Urinary bladder (tissue), 4 donors: Measurements from ENCODE around the gene ZNF516. TPM values are rescaled to one million over a fixed set of nuclear protein-coding genes. Genes with fewer than 3 reads are reported as not detected.

ENCODE experiments used
- DNase-seq: peaks from one replicate; pipeline ENCODE4 v3.0.0-alpha.2; 2015; ENCODE audit errors: extremely low spot score
- H3K27ac ChIP-seq: one replicate; pipeline ENCODE4 v1.5.1; 2013; ENCODE audit warnings: low read depth, mild to moderate bottlenecking, moderate library complexity
- H3K36me3 ChIP-seq: one replicate; pipeline ENCODE4 v1.6.1; 2013; ENCODE audit warnings: mild to moderate bottlenecking, moderate library complexity; ENCODE audit not compliant: insufficient read depth
- H3K4me1 ChIP-seq: one replicate; pipeline ENCODE4 v1.6.1; 2013; ENCODE audit warnings: mild to moderate bottlenecking, moderate library complexity; ENCODE audit not compliant: insufficient read depth
- H3K4me3 ChIP-seq: one replicate; pipeline ENCODE4 v1.5.1; 2013; ENCODE audit warnings: low read depth, low read length
- WGBS: extraction: QIAGEN DNeasy Blood & Tissue Kit; methylation state at CpG from one replicate; pipeline ENCODE4 v1.1.7; 2013; 5-methylcytosine and 5-hydroxymethylcytosine counted together
- polyA plus RNA-seq: library from polyadenylated mRNA; stranded (reverse); fragments of 200-250 nt; gene quantifications from one replicate; pipeline ENCODE4 v1.2.3, GENCODE V29; 2013
- total RNA-seq: library from RNA; depleted of rRNA; stranded (reverse); fragments of >200 nt; gene quantifications from one replicate; pipeline ENCODE4 v1.2.3, GENCODE V29; 2014
- donor health status: healthy with polysubstance abuse.
- donor health status: healthy.

Gene ZNF516
- total and polyA plus RNA-seq, 2 donors, result 16.1 to 30.5 TPM

GRCh38 chr18:76408480-76409067 is 86.5 kb downstream of the ZNF516 start:
- WGBS, result 73% methylated on average over 15 of the region's 15 CpGs
- H3K36me3 ChIP-seq, result no peaks in the 10 kb centered on the region
- no peak for DNase-seq
- no peak overlapping the region for H3K27ac ChIP-seq
- H3K4me1 ChIP-seq, result no peaks in the 10 kb centered on the region
- H3K4me3 ChIP-seq, result no peak overlapping the region

GRCh38 chr18:76407681-76408080 is 87.4 kb downstream of the ZNF516 start:
- H3K27ac ChIP-seq, result no peak overlapping the region
- no peak for DNase-seq
- no peaks in the 10 kb centered on the region for H3K36me3 ChIP-seq
- WGBS, result 82% methylated on average over 11 of the region's 11 CpGs
- no peaks in the 10 kb centered on the region for H3K4me1 ChIP-seq
- no peak overlapping the region for H3K4me3 ChIP-seq

DNA sequence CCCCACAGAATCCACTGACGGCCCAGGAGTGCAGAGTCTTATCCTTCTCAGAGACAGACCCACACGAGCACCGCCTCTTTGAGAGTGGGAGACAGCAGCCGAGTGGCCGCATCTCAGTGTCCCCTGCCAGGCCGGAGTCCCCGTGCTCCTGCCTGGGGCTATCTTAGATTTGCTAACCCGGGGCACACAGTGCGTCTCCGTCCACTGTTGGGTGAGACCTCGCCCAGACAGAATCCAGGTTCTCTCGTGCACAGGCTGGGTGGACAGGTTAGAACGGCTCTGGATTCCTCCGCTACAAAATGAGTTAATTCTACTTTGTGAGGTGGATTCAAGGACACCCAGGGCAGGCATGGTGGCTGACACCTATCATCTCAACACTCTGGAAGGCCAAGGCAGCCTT is 88.3 kb downstream of the ZNF516 start:
- WGBS, result 94% methylated on average over 14 of the region's 14 CpGs
- Histone ChIP-seq H3K4me3 (no peak overlapping the region), H3K27ac (no peak overlapping the region), H3K4me1 (no peaks in the 10 kb centered on the region), H3K36me3 (no peaks in the 10 kb centered on the region)
- no peak for DNase-seq

DNA sequence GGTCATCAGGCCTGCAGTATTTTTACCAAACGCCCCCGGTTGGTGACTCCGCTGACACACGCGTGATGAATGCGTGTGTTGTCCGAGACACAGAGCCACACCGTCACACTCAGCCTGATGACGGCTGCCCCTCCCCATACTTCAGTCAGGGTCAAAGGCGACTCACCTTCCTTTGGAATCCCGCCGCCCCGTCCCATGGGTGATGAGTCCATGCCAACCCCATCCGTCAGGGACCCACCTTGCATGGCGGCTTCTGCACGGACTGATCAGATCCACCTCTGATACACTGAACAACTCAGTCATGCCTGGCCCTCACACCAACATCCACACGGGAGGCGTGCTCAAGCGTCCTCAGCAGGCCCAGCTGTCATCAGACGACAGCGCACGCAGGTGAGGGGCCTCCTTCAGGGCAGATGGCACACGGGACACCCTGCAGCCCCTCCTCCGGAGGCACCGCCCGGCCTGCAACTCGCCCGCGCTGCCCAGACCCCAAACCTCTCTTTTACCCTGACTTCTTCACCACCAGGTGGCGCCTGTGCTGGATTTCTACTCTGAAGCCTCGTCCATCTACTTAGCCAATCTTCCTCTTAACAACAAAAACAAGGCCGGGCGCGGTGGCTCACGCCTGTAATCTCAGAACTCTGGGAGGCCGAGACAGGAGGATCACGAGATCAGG is 89.2 kb downstream of the ZNF516 start:
- H3K36me3 ChIP-seq, result no peaks in the 10 kb centered on the region
- no peak overlapping the region for H3K4me3 ChIP-seq
- 80% methylated on average over 37 of the region's 37 CpGs for WGBS
- H3K4me1 ChIP-seq, result no peaks in the 10 kb centered on the region
- no peak for DNase-seq
- no peak overlapping the region for H3K27ac ChIP-seq

DNA sequence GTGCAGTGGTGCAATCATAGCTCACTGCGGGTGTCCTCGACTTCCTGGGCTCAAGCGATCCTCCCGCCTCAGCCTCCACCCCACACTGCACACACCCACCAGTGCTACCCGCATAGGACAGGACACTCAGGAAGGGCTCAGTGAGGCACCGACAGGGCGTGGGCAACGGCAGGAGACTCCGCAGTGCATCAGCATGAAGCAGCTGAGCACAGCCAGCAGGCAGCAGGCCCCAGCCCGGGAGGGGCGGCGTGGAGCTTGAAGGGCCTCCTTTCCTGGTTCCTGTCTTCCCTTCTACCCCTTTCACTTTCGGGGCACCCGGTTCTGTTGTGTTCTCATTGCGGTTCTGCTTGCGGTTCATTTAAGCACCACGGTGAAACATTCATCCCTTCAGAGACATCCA is 89.8 kb downstream of the ZNF516 start:
- 91% methylated on average over 17 of the region's 17 CpGs for WGBS
- H3K27ac ChIP-seq, result no peak overlapping the region
- no peak overlapping the region for H3K4me3 ChIP-seq
- DNase-seq, result no peak
- H3K36me3 ChIP-seq, result no peaks in the 10 kb centered on the region
- H3K4me1 ChIP-seq, result no peaks in the 10 kb centered on the region

DNA sequence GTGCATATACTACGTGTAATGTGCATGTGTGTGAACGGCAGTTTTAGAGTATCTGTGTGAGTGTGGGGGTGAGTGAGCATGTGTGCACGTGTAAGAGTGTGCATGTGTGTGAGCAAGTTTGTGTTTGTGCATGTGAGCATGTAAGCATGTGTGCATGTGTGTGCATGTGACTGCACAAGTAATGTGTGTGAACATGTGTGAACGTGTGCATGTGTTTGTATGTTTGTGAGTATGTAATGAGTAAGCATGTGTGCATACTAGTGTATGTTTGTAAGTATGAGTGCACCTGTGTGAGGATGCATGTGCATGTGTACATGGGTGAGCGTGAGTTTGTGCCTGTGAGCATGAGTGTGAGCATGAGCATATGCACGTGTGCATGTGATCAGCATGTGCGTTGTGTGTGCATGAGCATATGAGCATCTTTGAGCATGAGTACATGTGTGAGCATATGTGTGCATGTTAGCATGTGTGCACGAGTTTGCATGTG is 90.7 kb downstream of the ZNF516 start:
- no peaks in the 10 kb centered on the region for H3K36me3 ChIP-seq
- no peak for DNase-seq
- no peak overlapping the region for H3K4me3 ChIP-seq
- no peaks in the 10 kb centered on the region for H3K4me1 ChIP-seq
- WGBS, result 95% methylated on average over 8 of the region's 8 CpGs
- no peak overlapping the region for H3K27ac ChIP-seq

- no peak overlapping the region for H3K27ac ChIP-seq
Measured at GRCh38 chr18:76402026-76402990, 92.7 kb downstream of the ZNF516 start.

GRCh38 chr18:76401498-76401897 is 93.5 kb downstream of the ZNF516 start:
- H3K4me1 ChIP-seq, result no peaks in the 10 kb centered on the region
- H3K36me3 ChIP-seq, result no peaks in the 10 kb centered on the region
- H3K27ac ChIP-seq, result no peak overlapping the region
- no peak overlapping the region for H3K4me3 ChIP-seq
- WGBS, result 84% methylated on average over 25 of the region's 25 CpGs
- no peak for DNase-seq

More at GRCh38 chr18:76402026-76402990, 92.7 kb downstream of the ZNF516 start:
- Histone ChIP-seq H3K4me3 (no peak overlapping the region), H3K36me3 (no peaks in the 10 kb centered on the region), H3K4me1 (no peaks in the 10 kb centered on the region)
- 92% methylated on average over 43 of the region's 43 CpGs for WGBS
- no peak for DNase-seq

- Histone ChIP-seq H3K27ac (no peak overlapping the region), H3K4me3 (no peak overlapping the region), H3K4me1 (no peaks in the 10 kb centered on the region), H3K36me3 (no peaks in the 10 kb centered on the region)
- 91% methylated on average over 14 of the region's 14 CpGs for WGBS
- DNase-seq, result no peak
Measured at GRCh38 chr18:76399613-76400391, 95.2 kb downstream of the ZNF516 start.

DNA sequence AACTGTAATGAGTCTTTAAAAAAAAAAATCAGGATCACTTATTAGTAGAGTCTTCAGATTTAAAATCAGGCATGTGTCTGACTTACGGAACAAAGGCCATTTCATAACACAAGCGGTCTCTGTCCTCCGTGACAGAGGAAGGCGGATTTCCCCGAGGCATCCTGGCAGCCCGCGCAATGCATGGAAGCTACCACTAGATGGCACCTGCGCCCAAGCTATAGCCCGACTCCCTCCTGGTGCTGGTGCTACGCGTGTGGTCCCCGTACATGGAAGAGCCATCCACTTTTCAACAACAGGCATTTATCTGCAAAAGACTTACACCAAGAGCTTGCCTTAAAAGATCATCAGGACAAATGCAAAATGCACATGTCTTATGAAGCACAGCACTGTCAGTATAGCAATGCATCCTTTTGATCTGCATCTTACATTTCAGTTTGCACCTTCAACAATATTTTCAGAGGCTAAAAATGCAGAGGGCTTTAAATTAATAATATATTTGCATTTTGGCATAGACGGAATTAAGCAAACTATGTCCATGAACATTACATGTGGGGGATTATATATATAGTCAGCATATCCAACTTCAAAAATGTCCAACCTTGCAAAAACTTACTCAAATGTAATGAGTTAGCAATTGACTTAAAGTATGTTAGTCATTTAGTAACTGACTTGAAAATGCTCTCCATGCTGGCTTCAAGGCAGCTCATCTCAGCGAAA is 96.0 kb downstream of the ZNF516 start:
- no peak for DNase-seq
- Histone ChIP-seq H3K36me3 (no peaks in the 10 kb centered on the region), H3K27ac (no peak overlapping the region), H3K4me1 (no peaks in the 10 kb centered on the region), H3K4me3 (no peak overlapping the region)
- WGBS, result 15% methylated on average over 14 of the region's 14 CpGs

- Histone ChIP-seq H3K27ac (no peak overlapping the region), H3K4me1 (no peaks in the 10 kb centered on the region)
Measured at GRCh38 chr18:76398295-76398694, 96.7 kb downstream of the ZNF516 start.

DNA sequence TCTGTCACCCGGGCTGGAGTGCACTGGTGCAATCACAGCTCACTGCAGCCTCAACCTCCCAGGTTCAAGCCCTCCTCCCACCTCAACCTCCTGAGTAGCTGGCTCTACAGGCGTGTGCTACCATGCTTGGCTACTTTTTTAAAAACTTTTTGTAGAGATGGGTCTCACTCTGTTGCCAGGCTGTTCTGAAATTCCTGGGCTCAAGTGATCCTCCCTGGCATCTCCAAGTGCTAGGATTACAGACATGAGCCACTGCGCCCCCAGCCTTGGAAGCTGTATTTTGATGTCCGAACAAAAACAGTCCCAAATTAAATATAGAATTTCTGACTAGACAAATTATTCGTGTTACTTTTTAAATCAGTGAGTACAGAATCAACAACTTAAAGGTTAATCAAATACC is 97.4 kb downstream of the ZNF516 start:
- Histone ChIP-seq H3K4me3 (no peak overlapping the region), H3K27ac (no peak overlapping the region), H3K4me1 (no peaks in the 10 kb centered on the region), H3K36me3 (no peaks in the 10 kb centered on the region)
- WGBS, result 66% methylated on average over 5 of the region's 5 CpGs
- no peak for DNase-seq

More at GRCh38 chr18:76398295-76398694, 96.7 kb downstream of the ZNF516 start:
- Histone ChIP-seq H3K36me3 (no peaks in the 10 kb centered on the region), H3K4me3 (no peak overlapping the region)
- WGBS, result 83% methylated on average over 7 of the region's 7 CpGs
- DNase-seq, result no peak
